C4-2B (cell line): ENCODE data around the gene XKR7.

ENCODE experiments used
- H3K27ac ChIP-seq: fragments of 450-650 bp; 2 replicates; pipeline ENCODE4 v1.5.1; 2017
- CTCF ChIP-seq: fragments of 450-650 bp; conservative IDR thresholded peaks from 2 replicates; pipeline ENCODE4 v1.5.1; 2017; ENCODE audit warnings: mild to moderate bottlenecking
- ZFX ChIP-seq: fragments of 450-650 bp; IDR thresholded peaks from 2 replicates; pipeline ENCODE4 v1.6.1; 2017

The XKR7 gene

GRCh38 chr20:31969991-31970390 is 2.0 kb downstream of the XKR7 start:
- TF ChIP-seq ZFX (no peak), CTCF (no peak)

GRCh38 chr20:31972471-31973021 is 4.6 kb downstream of the XKR7 start:
- no peak for TF ChIP-seq CTCF
- H3K27ac ChIP-seq = no peak overlapping the region

More at GRCh38 chr20:31969991-31970390, 2.0 kb downstream of the XKR7 start:
- H3K27ac ChIP-seq = no peak overlapping the region

GRCh38 chr20:31974296-31974695 is 6.3 kb downstream of the XKR7 start:
- H3K27ac ChIP-seq = no peak overlapping the region
- TF ChIP-seq ZFX (no peak), CTCF (no peak)

GRCh38 chr20:31974951-31975487 is 7.1 kb downstream of the XKR7 start:
- TF ChIP-seq ZFX = no peak
- TF ChIP-seq CTCF = no peak
- H3K27ac ChIP-seq = no peak overlapping the region

- TF ChIP-seq CTCF (no peak), ZFX (no peak)
- no peak overlapping the region for H3K27ac ChIP-seq
These were observed 7.9 kb downstream of the XKR7 start for GRCh38 chr20:31975874-31976273.

- TF ChIP-seq CTCF = no peak
- no peak for TF ChIP-seq ZFX
These were observed 9.1 kb downstream of the XKR7 start for GRCh38 chr20:31977080-31977479.

GRCh38 chr20:31979713-31980426 is 11.9 kb downstream of the XKR7 start:
- TF ChIP-seq CTCF (no peak), ZFX (no peak)
- no peak overlapping the region for H3K27ac ChIP-seq

More at GRCh38 chr20:31977080-31977479, 9.1 kb downstream of the XKR7 start:
- H3K27ac ChIP-seq = no peak overlapping the region
